GM12891 (cell line): ENCODE measurements around the gene SEMA6A.

Experiments
- DNase-seq: peaks from one replicate; pipeline ENCODE4 v3.0.0; 2011; ENCODE audit warnings: low spot score; ENCODE audit not compliant: insufficient read length
- FAIRE-seq: peaks from 2 replicates; lab custom pipeline; 2011; peaks lifted over from hg19 to GRCh38; lab: Jason Lieb, UNC
- PAX5 ChIP-seq: IDR thresholded peaks from 2 replicates; pipeline ENCODE4 v1.6.1; 2011; ENCODE audit warnings: low read length, moderate library complexity, mild to moderate bottlenecking; ENCODE audit not compliant: insufficient read depth, severe bottlenecking
- POLR2A ChIP-seq: IDR thresholded peaks from 2 replicates; pipeline ENCODE4 v1.6.1; 2011; ENCODE audit warnings: low read depth, low read length, control low read depth
- POLR2AphosphoS5 ChIP-seq: IDR thresholded peaks from 2 replicates; pipeline ENCODE4 v1.6.1; 2011; ENCODE audit warnings: low read depth, low read length, control low read depth
- POU2F2 ChIP-seq: IDR thresholded peaks from 2 replicates; pipeline ENCODE4 v1.6.1; 2011; ENCODE audit warnings: low read depth, mild to moderate bottlenecking, control low read depth, low read length, moderate library complexity
- SPI1 ChIP-seq: IDR thresholded peaks from 2 replicates; pipeline ENCODE4 v1.6.1; 2011; ENCODE audit warnings: low read depth, low read length, control low read depth
- TAF1 ChIP-seq: IDR thresholded peaks from 2 replicates; pipeline ENCODE4 v1.6.1; 2011; ENCODE audit warnings: low read depth, low read length, control low read depth

Gene SEMA6A

DNA sequence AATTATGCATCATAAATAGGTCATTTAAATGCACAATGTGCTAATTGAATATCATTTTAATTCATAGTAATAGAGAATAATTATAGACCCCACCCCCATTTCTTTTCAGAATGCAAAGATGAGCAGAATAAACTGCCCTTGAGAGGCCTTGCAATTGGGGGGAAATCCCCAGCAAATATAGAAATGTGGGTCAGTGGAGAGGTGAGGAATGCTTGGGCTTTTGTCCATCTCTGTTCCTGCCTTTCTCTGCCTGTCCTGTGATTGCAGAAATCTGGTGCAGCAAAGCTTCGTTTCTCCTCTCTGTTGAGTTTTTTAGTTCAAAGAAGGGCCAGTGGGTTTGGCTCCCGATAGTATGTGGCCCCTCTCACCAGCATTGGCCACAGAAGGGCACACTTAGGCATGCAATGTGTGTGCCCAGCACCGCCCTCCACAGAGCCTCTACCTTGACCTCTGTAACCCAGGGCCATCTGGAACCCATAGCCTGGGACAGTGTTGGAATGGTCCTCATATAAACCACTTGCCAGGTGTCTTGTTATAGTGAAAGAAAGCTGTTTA is 164.2 kb downstream of the SEMA6A start:
- no peak for TF ChIP-seq PAX5
- TF ChIP-seq POU2F2 = no peak
- no peak for TF ChIP-seq TAF1
- no peak for TF ChIP-seq POLR2A
- no peak for TF ChIP-seq POLR2AphosphoS5
- no peak for TF ChIP-seq SPI1
- no peak for DNase-seq
- no peak for FAIRE-seq

GRCh38 chr5:116409591-116410296 is 164.9 kb downstream of the SEMA6A start:
- TF ChIP-seq POLR2AphosphoS5 (no peak), SPI1 (no peak), POU2F2 (no peak), POLR2A (no peak), PAX5 (no peak), TAF1 (no peak)

GRCh38 chr5:116406306-116407041 is 168.1 kb downstream of the SEMA6A start:
- TF ChIP-seq POLR2A (no peak), POLR2AphosphoS5 (no peak), POU2F2 (no peak), SPI1 (no peak), TAF1 (no peak), PAX5 (no peak)
- DNase-seq (no peak), FAIRE-seq (no peak)

More at GRCh38 chr5:116409591-116410296, 164.9 kb downstream of the SEMA6A start:
- no peak for DNase-seq
- FAIRE-seq = no peak

DNA sequence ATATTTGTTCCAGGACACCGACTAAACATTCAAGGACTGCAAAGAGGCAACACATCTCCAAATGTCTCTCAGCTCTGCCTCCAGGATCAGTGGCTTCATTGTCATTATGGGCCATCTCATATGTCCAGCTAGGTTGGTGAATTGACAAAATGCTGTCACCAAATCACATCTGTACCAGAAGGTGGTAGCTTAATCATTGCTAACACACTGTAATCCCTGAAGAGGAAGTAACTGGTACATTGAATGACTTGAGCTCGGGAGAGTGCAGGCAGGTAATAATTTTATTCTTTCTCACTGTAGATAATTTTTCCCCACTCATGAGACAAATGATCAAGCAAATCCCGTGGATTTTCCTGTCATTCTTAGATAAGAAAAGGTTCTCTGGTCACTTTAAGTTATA is 169.8 kb downstream of the SEMA6A start:
- TF ChIP-seq POU2F2 (no peak), POLR2A (no peak), PAX5 (no peak), POLR2AphosphoS5 (no peak), SPI1 (no peak), TAF1 (no peak)

GRCh38 chr5:116404016-116404415 is 170.6 kb downstream of the SEMA6A start:
- DNase-seq = no peak
- TF ChIP-seq TAF1 (no peak), POU2F2 (no peak), SPI1 (no peak)
- no peak for FAIRE-seq

More for the DNA sequence above, 169.8 kb downstream of the SEMA6A start:
- no peak for FAIRE-seq
- no peak for DNase-seq

- FAIRE-seq = no peak
- TF ChIP-seq PAX5 = no peak
- no peak for TF ChIP-seq POU2F2
- no peak for TF ChIP-seq POLR2AphosphoS5
- no peak for TF ChIP-seq TAF1
- TF ChIP-seq SPI1 = no peak
- no peak for TF ChIP-seq POLR2A
These were observed 172.4 kb downstream of the SEMA6A start for GRCh38 chr5:116402235-116402634.

DNA sequence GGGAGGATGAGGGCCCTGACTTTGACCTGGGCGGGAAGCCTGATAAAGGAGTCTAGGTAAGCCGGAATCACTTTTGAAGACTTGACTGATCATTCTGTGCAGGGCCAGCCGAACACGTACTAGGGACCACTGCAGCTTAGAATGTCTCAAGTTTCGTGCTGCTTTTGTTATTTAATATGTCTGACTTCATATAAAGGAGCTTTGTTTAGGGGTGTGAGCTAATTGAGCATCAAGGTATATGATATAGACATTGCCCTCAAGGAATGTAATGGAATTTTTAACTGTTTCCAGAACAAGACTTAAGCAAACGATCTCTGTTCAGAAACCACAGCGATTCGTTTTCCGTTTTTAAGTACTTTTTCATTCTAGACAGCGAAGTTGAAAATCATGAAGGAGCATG is 173.0 kb downstream of the SEMA6A start:
- FAIRE-seq (no peak), DNase-seq (no peak)
- no peak for TF ChIP-seq TAF1
- TF ChIP-seq POLR2A = no peak
- TF ChIP-seq SPI1 = no peak
- TF ChIP-seq PAX5 = no peak
- no peak for TF ChIP-seq POU2F2
- no peak for TF ChIP-seq POLR2AphosphoS5

More at GRCh38 chr5:116402235-116402634, 172.4 kb downstream of the SEMA6A start:
- DNase-seq = no peak

GRCh38 chr5:116396476-116397099 is 178.0 kb downstream of the SEMA6A start:
- no peak for DNase-seq
- FAIRE-seq = no peak
- TF ChIP-seq PAX5 (no peak), POLR2A (no peak), SPI1 (no peak), POU2F2 (no peak), POLR2AphosphoS5 (no peak), TAF1 (no peak)

DNA sequence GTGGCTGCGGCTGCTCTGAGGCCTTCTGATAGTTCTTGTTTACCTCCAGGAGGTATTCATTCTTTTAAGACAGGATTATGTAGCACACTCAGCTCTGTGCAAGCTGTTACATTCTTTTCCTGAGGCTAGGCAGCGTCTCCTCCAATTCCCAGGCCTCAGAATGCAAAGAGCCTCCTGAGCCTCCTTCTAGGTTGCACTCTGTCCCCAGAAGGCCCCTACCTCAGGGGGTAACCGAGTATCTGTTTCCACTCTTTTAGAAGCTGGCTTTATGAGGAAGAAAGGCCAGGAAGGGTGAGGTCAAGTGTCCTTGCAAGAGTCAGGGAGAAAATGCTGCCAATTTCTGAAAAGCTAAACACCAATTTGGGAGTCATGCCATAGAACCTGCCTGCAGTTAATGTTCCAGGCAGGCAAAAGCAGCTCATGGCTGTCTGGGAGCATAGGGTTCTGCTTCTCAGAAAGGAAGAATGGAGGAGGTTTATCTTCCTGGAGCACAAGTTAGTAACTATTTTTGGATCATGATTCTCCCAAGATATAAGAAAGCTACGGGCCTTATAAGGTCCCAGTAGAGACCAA is 178.9 kb downstream of the SEMA6A start:
- FAIRE-seq (no peak), DNase-seq (no peak)
- TF ChIP-seq POLR2AphosphoS5 = no peak
- TF ChIP-seq POU2F2 = no peak
- TF ChIP-seq PAX5 = no peak
- TF ChIP-seq TAF1 = no peak
- no peak for TF ChIP-seq POLR2A
- TF ChIP-seq SPI1 = no peak
